ENCODE data around the gene TMEM213. TPM values are rescaled to one million over a fixed set of nuclear protein-coding genes. Genes with fewer than 3 reads are reported as not detected.

Gene TMEM213
- total and polyA plus RNA-seq, 9 of the 15 experiments (the other 6 are each of a cell fraction or from before 2014, with no cell fraction given): not detected

- TF ChIP-seq ZBTB40 (IDR thresholded peaks at IDR 0.05) (no peak), ZBTB40 (CRISPR knock-in tag; IDR thresholded peaks at IDR 0.05) (no peak)
Observed at GRCh38 chr7:138887085-138887710, 89.4 kb downstream of the TMEM213 start (continued).

Small RNAs within 50 kb of the gene (small RNA-seq; reads per million reads assigned to genes)
- not detected for gene RNU6-1272P

Other genes with a start within 250 kb of the TMEM213 start
- not detected in 2 replicates for gene SVOPL, start 96.6 kb upstream of the TMEM213 start, total RNA-seq (2014; rRNA removed)
- gene SVOPL, start 96.6 kb upstream of the TMEM213 start, total RNA-seq (2014; rRNA removed; fragmentation: Illumina TruSeq; extraction: Trizol): not detected in 2 replicates
- gene SVOPL, start 96.6 kb upstream of the TMEM213 start, total RNA-seq (2015; rRNA removed; fragmentation: Illumina TruSeq; extraction: Trizol): not detected in 2 replicates
- not detected in 2 replicates for gene SVOPL, start 96.6 kb upstream of the TMEM213 start, total RNA-seq (2021)
- gene SVOPL, start 96.6 kb upstream of the TMEM213 start, polyA plus RNA-seq (2011; rRNA removed): 0.20 TPM in 2 replicates
- not detected in 2 replicates for gene SVOPL, start 96.6 kb upstream of the TMEM213 start, polyA plus RNA-seq (2014; fragmentation: Illumina TruSeq; extraction: Trizol)
- gene SVOPL, start 96.6 kb upstream of the TMEM213 start, polyA plus RNA-seq (2014; fragmentation: Nextera tagmentation; extraction: Ambion mirVana): under 1 TPM; 0.13 to 0.42 TPM
- gene SVOPL, start 96.6 kb upstream of the TMEM213 start, polyA plus RNA-seq (2014; rRNA removed): 0.36 TPM in 1 of 2 replicates, not detected in the other
- gene ATP6V0A4, start 202 bp downstream of the TMEM213 start, total RNA-seq (2014; rRNA removed): not detected in 2 replicates
- not detected in 2 replicates for gene ATP6V0A4, start 202 bp downstream of the TMEM213 start, total RNA-seq (2014; rRNA removed; fragmentation: Illumina TruSeq; extraction: Trizol)
- gene ATP6V0A4, start 202 bp downstream of the TMEM213 start, total RNA-seq (2015; rRNA removed; fragmentation: Illumina TruSeq; extraction: Trizol): not detected in 2 replicates
- not detected in 2 replicates for gene ATP6V0A4, start 202 bp downstream of the TMEM213 start, total RNA-seq (2021)
- not detected in 2 replicates for gene ATP6V0A4, start 202 bp downstream of the TMEM213 start, polyA plus RNA-seq (2011; rRNA removed)
- not detected in 2 replicates for gene ATP6V0A4, start 202 bp downstream of the TMEM213 start, polyA plus RNA-seq (2014; fragmentation: Illumina TruSeq; extraction: Trizol)
- under 1 TPM in 1 of 2 experiments, not detected in 1; 0.03 TPM for gene ATP6V0A4, start 202 bp downstream of the TMEM213 start, polyA plus RNA-seq (2014; fragmentation: Nextera tagmentation; extraction: Ambion mirVana)
- not detected in 2 replicates for gene ATP6V0A4, start 202 bp downstream of the TMEM213 start, polyA plus RNA-seq (2014; rRNA removed)
- gene KIAA1549, start 183.4 kb downstream of the TMEM213 start, total RNA-seq (2014; rRNA removed): 0.04 and 0.09 TPM in 2 replicates
- 0.07 and 0.10 TPM in 2 replicates for gene KIAA1549, start 183.4 kb downstream of the TMEM213 start, total RNA-seq (2014; rRNA removed; fragmentation: Illumina TruSeq; extraction: Trizol)
- 0.04 TPM in 2 replicates for gene KIAA1549, start 183.4 kb downstream of the TMEM213 start, total RNA-seq (2015; rRNA removed; fragmentation: Illumina TruSeq; extraction: Trizol)
- 0.25 and 0.29 TPM in 2 replicates for gene KIAA1549, start 183.4 kb downstream of the TMEM213 start, total RNA-seq (2021)
- gene KIAA1549, start 183.4 kb downstream of the TMEM213 start, polyA plus RNA-seq (2011; rRNA removed): 0.17 and 0.24 TPM in 2 replicates
- 0.16 and 0.24 TPM in 2 replicates for gene KIAA1549, start 183.4 kb downstream of the TMEM213 start, polyA plus RNA-seq (2014; fragmentation: Illumina TruSeq; extraction: Trizol)
- gene KIAA1549, start 183.4 kb downstream of the TMEM213 start, polyA plus RNA-seq (2014; fragmentation: Nextera tagmentation; extraction: Ambion mirVana): under 1 TPM; 0.01 TPM
- 0.04 and 0.05 TPM in 2 replicates for gene KIAA1549, start 183.4 kb downstream of the TMEM213 start, polyA plus RNA-seq (2014; rRNA removed)
- not detected in 2 replicates for gene ZC3HAV1L, start 238.0 kb downstream of the TMEM213 start, total RNA-seq (2014; rRNA removed)
- not detected in 2 replicates for gene ZC3HAV1L, start 238.0 kb downstream of the TMEM213 start, total RNA-seq (2014; rRNA removed; fragmentation: Illumina TruSeq; extraction: Trizol)
- gene ZC3HAV1L, start 238.0 kb downstream of the TMEM213 start, total RNA-seq (2015; rRNA removed; fragmentation: Illumina TruSeq; extraction: Trizol): not detected in 2 replicates
- gene ZC3HAV1L, start 238.0 kb downstream of the TMEM213 start, total RNA-seq (2021): not detected in 2 replicates
- not detected in 2 replicates for gene ZC3HAV1L, start 238.0 kb downstream of the TMEM213 start, polyA plus RNA-seq (2011; rRNA removed)
- not detected in 2 replicates for gene ZC3HAV1L, start 238.0 kb downstream of the TMEM213 start, polyA plus RNA-seq (2014; fragmentation: Illumina TruSeq; extraction: Trizol)
- not detected for gene ZC3HAV1L, start 238.0 kb downstream of the TMEM213 start, polyA plus RNA-seq (2014; fragmentation: Nextera tagmentation; extraction: Ambion mirVana)
- not detected in 2 replicates for gene ZC3HAV1L, start 238.0 kb downstream of the TMEM213 start, polyA plus RNA-seq (2014; rRNA removed)